ENCODE results near the gene ARPIN.

Gene ARPIN

DNA sequence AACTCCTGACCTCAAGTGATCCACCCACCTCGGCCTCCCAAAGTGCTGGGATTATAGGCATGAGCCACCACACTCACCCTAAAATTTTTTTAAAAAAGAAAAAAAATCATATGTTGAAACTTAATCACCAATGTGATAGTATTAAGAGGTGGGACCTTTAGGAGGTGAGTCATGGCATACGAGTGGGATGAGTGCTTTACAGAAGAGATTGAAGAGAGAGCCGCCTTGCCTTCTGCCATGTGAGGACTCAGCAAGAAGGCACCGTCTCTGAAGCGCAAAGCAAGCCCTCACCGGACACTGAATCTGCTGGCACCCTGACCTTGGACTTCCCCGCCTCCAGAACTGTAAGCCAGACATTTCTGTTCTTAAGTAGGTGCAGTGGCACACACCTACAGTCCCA lies 5.5 kb downstream of the ARPIN start:
- H3K4me2 ChIP-seq (ENCODE audit: low read length) = no peak overlapping the region

DNA sequence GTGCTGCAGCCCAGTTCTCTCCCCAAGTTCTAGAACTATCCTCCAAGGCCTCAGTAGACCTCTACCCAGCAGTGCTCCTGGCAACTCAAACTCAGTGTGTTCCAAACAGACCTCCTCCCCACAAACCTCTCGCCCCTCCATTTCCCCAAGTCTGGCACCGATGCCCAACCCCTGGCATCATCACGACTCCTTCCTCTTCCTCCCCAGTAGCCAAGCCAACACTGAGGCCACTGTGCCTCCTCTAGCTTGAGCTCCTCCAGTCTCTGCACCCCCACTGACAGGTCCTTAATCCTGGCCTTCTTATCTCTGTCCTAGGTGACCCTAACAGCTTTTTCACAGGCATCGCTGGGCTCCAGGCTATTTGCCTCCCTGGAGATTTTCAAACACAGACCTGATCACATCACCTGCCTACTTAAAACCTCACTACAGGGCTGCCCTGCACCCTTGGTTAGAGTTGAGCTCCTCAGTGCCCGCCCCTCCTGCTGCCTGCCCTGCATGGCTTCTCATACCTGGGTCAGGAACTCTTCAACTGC lies 6.8 kb downstream of the ARPIN start:
- Histone ChIP-seq H3K27ac (ENCODE audit: low read depth, low read length) (no peak overlapping the region), H4K20me1 (ENCODE audit: control insufficient read depth, insufficient read depth, low read depth, low read length) (no peaks in the 10 kb centered on the region), H3K9me2 (replicated peaks; ENCODE audit: control insufficient read depth, low read length) (no peaks in the 10 kb centered on the region), H3F3A (ENCODE audit: control insufficient read depth, insufficient read depth) (no peaks in the 10 kb centered on the region), H3K9me3 (ENCODE audit: control insufficient read depth, insufficient read depth, low read length) (no peaks in the 10 kb centered on the region), H3K27me3 (ENCODE audit: control insufficient read depth, low read length) (no peaks in the 10 kb centered on the region), H3K4me2 (ENCODE audit: low read length) (no peak overlapping the region), H3K36me3 (ENCODE audit: control insufficient read depth, low read length) (no peaks in the 10 kb centered on the region), H3K79me2 (ENCODE audit: control insufficient read depth, low read length) (no peaks in the 10 kb centered on the region), H3K4me3 (ENCODE audit: low read length) (no peak overlapping the region), H3K4me1 (ENCODE audit: control insufficient read depth, low read length) (no peaks in the 10 kb centered on the region)
- no peak for TF ChIP-seq EZH2phosphoT487 (IDR thresholded peaks at IDR 0.05; ENCODE audit: borderline replicate concordance, low read length)

More for the DNA sequence above, 5.5 kb downstream of the ARPIN start:
- H3K4me1 ChIP-seq (ENCODE audit: control insufficient read depth, low read length) = peaks cover 3% of the 10 kb centered on the region; the same call in 1 of the 2 replicates
- H3K27ac ChIP-seq (ENCODE audit: low read depth, low read length) = no peak overlapping the region
- H3K9me2 ChIP-seq (replicated peaks; ENCODE audit: control insufficient read depth, low read length) = no peaks in the 10 kb centered on the region
- TF ChIP-seq EZH2phosphoT487 (IDR thresholded peaks at IDR 0.05; ENCODE audit: borderline replicate concordance, low read length) = no peak
- TF ChIP-seq, protein P1, sequence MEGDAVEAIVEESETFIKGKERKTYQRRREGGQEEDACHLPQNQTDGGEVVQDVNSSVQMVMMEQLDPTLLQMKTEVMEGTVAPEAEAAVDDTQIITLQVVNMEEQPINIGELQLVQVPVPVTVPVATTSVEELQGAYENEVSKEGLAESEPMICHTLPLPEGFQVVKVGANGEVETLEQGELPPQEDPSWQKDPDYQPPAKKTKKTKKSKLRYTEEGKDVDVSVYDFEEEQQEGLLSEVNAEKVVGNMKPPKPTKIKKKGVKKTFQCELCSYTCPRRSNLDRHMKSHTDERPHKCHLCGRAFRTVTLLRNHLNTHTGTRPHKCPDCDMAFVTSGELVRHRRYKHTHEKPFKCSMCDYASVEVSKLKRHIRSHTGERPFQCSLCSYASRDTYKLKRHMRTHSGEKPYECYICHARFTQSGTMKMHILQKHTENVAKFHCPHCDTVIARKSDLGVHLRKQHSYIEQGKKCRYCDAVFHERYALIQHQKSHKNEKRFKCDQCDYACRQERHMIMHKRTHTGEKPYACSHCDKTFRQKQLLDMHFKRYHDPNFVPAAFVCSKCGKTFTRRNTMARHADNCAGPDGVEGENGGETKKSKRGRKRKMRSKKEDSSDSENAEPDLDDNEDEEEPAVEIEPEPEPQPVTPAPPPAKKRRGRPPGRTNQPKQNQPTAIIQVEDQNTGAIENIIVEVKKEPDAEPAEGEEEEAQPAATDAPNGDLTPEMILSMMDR (IDR thresholded peaks at IDR 0.05; ENCODE audit: low read depth, low read length, poor library complexity, severe bottlenecking) = no peak
- no peaks in the 10 kb centered on the region for H3K36me3 ChIP-seq (ENCODE audit: control insufficient read depth, low read length)
- no peak overlapping the region for H3K4me3 ChIP-seq (ENCODE audit: low read length)
- no peaks in the 10 kb centered on the region for H4K20me1 ChIP-seq (ENCODE audit: control insufficient read depth, insufficient read depth, low read depth, low read length)
- no peaks in the 10 kb centered on the region for H3F3A ChIP-seq (ENCODE audit: control insufficient read depth, insufficient read depth)
- H3K79me2 ChIP-seq (ENCODE audit: control insufficient read depth, low read length) = no peaks in the 10 kb centered on the region
- no peaks in the 10 kb centered on the region for H3K9me3 ChIP-seq (ENCODE audit: control insufficient read depth, insufficient read depth, low read length)
- peaks cover 9% of the 10 kb centered on the region for H3K27me3 ChIP-seq (ENCODE audit: control insufficient read depth, low read length)

DNA sequence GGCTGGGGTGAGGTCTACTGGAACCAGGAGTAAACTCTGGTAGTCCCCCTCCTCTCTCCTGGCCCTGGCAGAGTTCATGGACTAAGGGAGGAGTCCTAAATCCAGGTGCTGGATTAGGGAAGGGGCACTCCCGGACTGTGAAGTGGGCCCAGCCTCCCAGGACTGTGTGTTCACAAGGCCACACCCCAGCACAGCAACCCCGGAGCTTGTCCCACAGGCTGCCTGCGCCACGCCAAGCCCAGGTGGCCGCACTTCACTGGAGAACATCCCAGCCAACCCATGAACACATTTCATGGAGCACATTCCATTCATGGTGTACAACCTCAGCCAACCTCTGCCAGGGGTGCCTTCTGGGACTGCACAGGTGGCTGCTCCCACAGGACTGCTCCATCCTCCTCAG lies 8.2 kb downstream of the ARPIN start:
- H3K4me1 ChIP-seq (ENCODE audit: control insufficient read depth, low read length) = peaks cover under 1% of the 10 kb centered on the region; the same call in 1 of the 2 replicates
- no peaks in the 10 kb centered on the region for H3K36me3 ChIP-seq (ENCODE audit: control insufficient read depth, low read length)
- no peaks in the 10 kb centered on the region for H3K9me2 ChIP-seq (replicated peaks; ENCODE audit: control insufficient read depth, low read length)
- H3K27me3 ChIP-seq (ENCODE audit: control insufficient read depth, low read length) = no peaks in the 10 kb centered on the region
- TF ChIP-seq, protein P1 (IDR thresholded peaks at IDR 0.05; ENCODE audit: low read depth, low read length, poor library complexity, severe bottlenecking) = no peak
- TF ChIP-seq EZH2phosphoT487 (IDR thresholded peaks at IDR 0.05; ENCODE audit: borderline replicate concordance, low read length) = no peak
- H3K9me3 ChIP-seq (ENCODE audit: control insufficient read depth, insufficient read depth, low read length) = no peaks in the 10 kb centered on the region
- no peak overlapping the region for H3K4me3 ChIP-seq (ENCODE audit: low read length)
- no peak overlapping the region for H3K27ac ChIP-seq (ENCODE audit: low read depth, low read length)
- H3K79me2 ChIP-seq (ENCODE audit: control insufficient read depth, low read length) = no peaks in the 10 kb centered on the region
- no peaks in the 10 kb centered on the region for H4K20me1 ChIP-seq (ENCODE audit: control insufficient read depth, insufficient read depth, low read depth, low read length)
- H3K4me2 ChIP-seq (ENCODE audit: low read length) = no peak overlapping the region
- no peaks in the 10 kb centered on the region for H3F3A ChIP-seq (ENCODE audit: control insufficient read depth, insufficient read depth)

DNA sequence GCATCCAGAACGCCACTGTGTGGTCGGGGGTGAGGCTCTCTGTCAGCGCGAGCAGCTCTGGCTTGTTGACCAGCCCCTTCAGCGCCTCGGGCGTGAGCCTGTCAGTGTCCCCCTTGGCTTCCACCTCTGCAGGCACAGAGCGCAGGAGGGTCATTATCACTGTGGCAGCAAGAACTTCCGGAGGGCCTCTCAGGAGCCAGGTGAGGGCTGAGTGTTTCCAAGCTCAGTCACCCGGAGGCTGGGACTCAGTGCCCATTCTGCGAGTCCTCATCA lies 9.0 kb downstream of the ARPIN start:
- Histone ChIP-seq H3K4me3 (ENCODE audit: low read length) (no peak overlapping the region), H3F3A (ENCODE audit: control insufficient read depth, insufficient read depth) (no peaks in the 10 kb centered on the region), H3K4me2 (ENCODE audit: low read length) (no peak overlapping the region), H4K20me1 (ENCODE audit: control insufficient read depth, insufficient read depth, low read depth, low read length) (no peaks in the 10 kb centered on the region), H3K9me3 (ENCODE audit: control insufficient read depth, insufficient read depth, low read length) (no peaks in the 10 kb centered on the region), H3K27me3 (ENCODE audit: control insufficient read depth, low read length) (no peaks in the 10 kb centered on the region), H3K27ac (ENCODE audit: low read depth, low read length) (no peak overlapping the region), H3K4me1 (ENCODE audit: control insufficient read depth, low read length) (peaks cover 8% of the 10 kb centered on the region), H3K36me3 (ENCODE audit: control insufficient read depth, low read length) (no peaks in the 10 kb centered on the region), H3K79me2 (ENCODE audit: control insufficient read depth, low read length) (no peaks in the 10 kb centered on the region), H3K9me2 (replicated peaks; ENCODE audit: control insufficient read depth, low read length) (no peaks in the 10 kb centered on the region)
- TF ChIP-seq, protein P1 (IDR thresholded peaks at IDR 0.05; ENCODE audit: low read depth, low read length, poor library complexity, severe bottlenecking) = no peak
- no peak for TF ChIP-seq EZH2phosphoT487 (IDR thresholded peaks at IDR 0.05; ENCODE audit: borderline replicate concordance, low read length)
